Measurements from ENCODE around the gene CFAP77. TPM values are rescaled to one million over a fixed set of nuclear protein-coding genes. Genes with fewer than 3 reads are reported as not detected.

Gene CFAP77
- total RNA-seq, 1 experiment from 2014 or later, result not detected

DNA sequence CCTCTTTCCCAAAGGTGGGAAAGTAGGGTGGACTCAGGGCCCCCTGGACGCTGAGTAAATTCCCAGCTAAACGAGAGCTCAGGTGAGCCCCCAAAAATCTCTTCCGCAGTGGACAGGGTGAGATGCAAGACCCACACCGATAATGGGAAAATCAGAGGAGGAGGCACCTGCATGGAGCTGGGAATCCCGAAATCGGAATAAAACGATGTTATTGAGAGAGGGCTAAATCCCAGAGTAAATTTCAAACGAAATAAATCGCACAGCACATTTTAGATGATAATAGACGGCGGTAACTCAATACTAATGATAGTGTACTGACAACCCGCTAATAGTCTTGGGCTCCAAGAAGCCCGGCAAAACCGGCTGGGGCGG lies 169.4 kb downstream of the CFAP77 start:
- DNase-seq (ENCODE audit: low read depth), result no peak

DNA sequence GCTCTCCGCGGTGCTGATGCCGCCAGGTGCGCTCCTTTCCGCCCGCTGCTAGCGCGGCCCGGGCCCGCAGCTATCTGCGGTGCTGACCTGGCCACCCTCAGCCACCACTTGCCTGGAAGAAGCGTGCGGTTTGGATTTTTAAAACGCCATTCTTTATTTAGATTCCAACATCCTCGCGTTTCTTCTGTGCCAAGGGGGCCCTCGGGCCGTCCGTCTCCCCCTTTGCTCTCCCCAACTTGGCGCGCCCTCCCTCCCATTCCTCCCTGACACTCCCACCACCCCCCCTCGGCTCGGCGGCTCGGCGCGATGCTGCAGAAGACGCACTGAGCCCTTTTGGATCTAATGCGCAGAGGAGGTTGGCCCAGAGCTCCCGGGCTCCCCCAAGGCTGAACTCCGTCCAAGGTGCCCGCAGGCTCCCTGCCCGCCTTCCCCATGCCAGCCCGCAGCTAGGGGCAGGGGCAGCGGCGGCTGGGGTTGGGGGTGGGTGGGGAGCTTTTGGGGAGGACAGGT lies 172.3 kb downstream of the CFAP77 start, which contains the start of gene BARHL1:
TSS of gene BARHL1 (plus strand) at position 331 of the 510 bp plus-strand sequence. CDS start 192 bp downstream, outside the sequence.
- no peak for DNase-seq (ENCODE audit: low read depth)

DNA sequence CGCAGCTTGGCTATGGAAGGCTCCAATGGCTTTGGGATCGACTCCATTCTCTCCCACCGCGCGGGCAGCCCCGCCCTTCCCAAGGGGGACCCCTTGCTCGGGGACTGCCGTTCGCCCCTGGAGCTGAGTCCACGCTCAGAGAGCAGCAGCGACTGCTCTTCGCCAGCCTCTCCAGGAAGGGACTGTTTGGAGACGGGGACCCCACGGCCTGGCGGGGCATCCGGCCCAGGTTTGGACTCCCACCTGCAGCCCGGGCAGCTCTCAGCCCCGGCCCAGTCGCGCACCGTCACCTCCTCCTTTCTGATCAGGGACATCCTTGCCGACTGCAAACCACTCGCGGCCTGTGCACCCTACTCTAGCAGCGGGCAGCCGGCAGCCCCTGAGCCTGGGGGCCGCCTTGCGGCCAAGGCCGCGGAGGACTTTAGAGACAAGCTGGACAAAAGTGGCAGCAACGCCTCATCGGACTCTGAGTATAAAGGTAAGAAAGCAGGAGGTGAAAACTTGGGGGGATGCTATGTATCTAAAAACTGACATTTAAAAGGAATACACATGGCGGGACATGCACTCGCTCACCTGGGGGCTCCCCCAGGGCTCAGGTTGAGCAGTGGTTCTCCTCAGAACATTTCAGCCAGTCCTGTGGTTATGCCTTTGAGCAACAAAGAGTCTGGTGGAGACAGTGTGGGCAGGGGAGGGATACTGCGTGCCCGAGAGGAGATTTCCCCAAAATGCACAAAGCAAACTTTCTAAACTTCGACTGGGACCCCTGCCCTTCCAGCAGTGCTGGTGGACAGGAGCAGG lies 173.0 kb downstream of the CFAP77 start:
- DNase-seq (ENCODE audit: low read depth), result no peak

DNA sequence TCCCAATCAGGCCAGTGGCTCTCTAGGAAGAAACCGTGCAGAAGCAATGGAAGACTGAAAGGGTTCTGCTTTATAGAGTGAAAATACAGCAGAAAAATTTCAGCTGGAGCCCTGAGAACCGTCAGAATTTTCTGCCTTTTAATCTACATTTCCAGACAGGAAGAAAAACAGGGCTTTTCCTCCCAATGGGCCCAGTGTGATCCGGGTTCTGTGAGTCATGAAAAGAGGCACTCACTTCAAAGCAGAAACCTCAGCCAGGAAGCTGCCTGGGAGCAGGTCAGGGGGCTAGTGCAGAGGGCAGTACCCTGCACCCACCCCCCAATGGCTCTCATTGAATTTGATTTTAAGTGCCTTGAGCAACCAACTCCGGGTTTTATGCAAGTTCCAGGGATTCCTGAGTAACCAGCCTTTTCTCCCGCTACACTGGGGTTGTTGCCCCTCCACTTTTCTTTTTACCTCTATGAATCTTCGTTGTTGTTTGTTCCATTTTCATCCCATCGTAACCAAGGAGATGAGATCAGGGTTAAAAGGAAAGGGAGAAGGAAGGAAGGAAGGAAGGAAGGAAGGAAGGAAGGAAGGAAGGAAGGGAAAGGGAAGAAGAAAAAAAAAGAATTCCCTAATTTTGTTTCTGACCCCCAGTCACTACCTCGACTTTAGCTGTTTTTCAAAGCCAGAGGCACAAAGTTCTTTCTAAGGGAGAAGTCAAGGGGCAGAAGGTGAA lies 173.7 kb downstream of the CFAP77 start:
- DNase-seq (ENCODE audit: low read depth), result no peak

DNA sequence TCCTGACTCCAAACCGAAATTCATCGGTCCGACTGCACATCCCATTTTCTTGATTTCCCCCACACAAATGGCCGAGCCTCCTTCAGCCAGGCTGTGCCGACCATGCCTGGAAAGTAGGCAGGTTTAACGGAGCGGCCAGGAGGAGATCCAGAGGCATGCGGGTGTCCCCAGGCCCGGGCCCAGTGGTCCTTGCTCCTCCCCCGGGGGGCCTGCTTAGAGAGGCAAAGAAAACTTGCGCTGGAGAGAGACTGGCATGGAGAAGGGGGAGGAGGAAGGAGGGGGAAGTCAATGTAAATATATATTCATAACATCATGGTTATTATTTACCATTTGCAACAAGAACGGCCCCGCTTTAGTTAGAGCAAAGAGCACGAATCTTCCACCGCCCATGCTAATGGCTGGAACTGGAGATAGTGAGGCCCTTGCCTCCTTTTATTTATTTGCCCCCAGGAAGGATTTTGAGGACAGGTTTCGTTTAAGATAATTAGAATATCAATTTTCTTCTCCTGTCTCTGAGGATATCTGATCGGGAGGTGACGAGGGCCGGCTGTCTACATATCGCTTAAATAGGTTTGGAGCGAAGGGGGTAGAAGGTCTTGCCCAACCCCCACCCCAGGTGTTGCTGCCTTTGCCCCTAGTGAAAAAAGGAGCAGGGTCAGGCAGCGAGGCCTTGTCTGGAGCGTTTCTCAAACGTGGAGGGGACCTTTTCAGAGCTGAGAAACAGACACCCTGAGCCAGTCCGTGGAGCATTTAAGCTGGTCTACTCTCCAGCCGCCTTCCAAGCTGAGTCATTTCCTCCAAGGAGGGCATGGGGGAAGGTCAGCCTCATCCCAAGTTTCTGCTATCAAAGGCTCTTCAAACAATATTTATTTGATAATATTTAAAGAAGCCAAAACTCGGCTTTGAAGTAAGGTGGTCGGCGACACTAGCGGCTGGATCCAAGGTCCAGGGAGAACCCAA lies 174.9 kb downstream of the CFAP77 start:
- peak; percentile 27 for DNase-seq (ENCODE audit: low read depth)

DNA sequence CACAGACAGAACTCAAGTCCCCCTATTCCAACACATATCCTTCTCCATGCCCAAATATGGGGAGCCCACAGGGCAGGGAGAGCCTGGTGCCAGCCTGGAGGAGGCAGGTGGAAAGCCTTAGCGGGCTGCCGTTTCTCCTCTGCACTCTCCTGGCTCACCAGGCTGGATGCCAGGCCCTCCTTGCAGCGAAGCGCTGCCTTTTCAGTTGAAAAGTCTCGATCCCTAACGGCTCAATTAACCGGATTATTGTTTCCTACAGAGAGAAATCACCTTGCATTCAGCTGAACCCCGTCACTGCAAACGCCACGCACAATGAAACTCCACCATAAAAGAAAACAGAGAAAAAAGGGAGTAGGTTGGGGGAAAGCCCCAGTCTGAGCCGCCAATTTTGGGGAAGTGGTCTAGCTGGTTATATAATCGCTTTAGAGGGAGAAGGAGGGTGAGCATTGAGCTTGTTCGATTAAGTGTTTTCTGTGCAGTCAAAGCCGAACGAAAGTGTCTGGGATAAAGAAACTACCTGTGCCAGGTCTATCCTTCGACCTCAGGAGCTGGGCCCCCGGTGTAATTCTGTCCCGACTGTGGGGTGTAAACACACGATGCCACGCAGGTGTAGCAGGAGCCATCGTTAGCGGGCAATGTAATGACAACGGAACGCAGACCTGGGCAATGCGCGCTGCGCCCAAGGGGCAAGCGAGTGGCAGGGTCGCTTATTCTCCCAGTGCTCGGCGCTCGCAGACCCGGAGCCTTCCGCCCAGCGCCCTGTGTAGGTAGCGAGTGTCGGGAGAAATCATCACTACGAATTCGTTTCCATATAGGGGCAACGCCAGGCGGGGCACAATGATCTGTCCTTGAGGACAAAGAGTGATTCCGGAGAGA lies 176.2 kb downstream of the CFAP77 start:
- DNase-seq (ENCODE audit: low read depth), result no peak

DNA sequence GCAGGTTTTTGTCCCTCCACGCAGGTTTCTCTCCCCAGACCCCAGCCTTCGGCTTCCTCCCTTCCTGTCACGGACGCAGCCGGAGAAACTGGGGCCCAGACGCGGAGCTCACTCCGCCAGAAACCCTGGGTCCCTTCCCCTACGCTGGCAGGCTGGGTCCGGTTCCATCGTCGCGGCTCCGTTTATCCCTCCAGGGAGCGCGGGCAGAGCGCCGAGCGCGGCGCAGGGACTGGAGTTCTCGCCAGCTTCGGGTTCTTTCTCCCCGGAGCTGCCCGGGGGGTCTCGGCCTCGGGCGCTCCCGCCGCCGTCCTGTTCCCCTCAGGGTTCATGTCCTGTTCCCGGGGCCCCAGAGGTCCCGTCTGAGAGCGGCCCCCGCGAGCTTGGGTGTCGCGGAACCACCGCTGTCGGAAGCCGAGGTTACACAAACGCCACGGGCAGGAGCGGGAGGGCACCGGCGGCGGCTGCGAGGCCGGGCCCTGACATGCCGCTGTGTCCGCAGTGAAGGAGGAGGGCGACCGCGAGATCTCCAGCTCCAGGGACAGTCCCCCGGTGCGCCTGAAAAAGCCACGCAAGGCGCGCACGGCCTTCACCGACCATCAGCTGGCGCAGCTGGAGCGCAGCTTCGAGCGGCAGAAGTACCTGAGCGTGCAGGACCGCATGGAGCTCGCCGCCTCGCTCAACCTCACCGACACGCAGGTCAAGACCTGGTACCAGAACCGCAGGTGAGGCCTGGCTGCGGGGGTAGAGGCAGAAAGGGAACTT lies 177.0 kb downstream of the CFAP77 start:
- no peak for DNase-seq (ENCODE audit: low read depth)

DNA sequence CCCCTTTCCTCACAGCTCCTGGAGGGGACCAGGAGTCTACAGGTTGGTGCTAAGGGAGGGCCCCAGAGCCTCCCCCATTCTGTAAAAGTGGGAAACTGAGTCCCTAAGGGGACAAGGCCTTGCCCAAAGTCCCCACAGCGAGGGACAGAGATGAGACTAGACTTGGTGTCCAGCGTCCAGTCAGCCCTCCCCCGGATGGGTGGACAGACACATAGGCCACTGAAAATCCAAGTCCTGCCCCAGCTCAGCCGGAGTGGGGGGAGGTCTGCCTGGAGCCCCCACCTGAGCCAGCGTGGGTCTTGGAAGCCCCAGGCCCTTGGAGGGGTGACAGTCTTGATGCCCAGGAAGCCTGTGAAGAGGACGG lies 177.6 kb downstream of the CFAP77 start:
- DNase-seq (ENCODE audit: low read depth), result no peak

DNA sequence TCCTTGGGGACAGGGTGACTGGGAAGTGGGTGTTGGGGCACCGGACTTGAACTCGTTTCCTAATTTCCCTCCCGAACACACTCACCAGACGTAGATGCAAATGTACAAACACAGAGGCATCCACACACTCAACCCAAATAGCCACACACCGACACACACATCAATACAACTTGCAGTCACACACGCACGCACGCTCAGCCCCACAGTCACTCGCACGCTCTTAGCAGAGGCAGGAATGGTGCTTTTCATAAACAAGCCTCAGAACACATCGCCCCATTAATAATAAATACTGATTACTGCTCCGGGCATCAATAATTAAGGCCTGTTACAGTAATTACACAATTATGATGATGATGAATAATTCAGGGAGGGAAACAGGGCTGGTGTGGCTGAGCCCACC lies 178.1 kb downstream of the CFAP77 start:
- no peak for DNase-seq (ENCODE audit: low read depth)

DNA sequence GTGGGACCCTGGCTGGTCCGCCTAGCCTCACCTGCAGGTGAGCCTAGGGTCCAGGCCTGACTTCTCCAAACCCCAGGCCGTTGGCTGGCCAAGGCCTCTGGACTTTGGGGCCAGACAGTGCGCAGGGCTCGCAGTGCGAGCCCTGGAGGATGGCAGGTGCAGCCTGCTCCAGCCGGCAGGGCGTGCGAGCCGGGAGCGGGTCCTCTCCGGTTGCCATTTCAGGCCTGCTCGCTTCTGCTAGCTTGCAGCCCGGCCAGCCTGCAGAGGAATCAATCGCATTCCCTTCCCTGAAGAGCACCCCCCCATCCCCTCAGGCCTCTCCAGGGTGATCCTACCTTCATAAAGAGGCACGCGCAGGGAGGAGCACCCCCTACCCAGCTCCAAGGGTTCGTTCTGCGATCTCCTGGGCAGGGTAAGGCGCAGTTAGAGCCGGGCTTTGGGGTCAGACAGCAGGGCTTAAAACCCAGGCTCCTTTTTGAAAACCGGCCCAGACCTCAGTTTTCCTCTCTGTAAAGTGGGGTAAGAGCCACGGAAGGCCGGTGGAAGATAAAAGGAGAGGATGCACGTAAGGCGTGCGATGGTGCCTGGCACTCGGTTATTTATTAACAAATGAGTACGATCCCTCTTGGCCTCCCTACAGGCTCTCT lies 178.6 kb downstream of the CFAP77 start:
- no peak for DNase-seq (ENCODE audit: low read depth)

DNA sequence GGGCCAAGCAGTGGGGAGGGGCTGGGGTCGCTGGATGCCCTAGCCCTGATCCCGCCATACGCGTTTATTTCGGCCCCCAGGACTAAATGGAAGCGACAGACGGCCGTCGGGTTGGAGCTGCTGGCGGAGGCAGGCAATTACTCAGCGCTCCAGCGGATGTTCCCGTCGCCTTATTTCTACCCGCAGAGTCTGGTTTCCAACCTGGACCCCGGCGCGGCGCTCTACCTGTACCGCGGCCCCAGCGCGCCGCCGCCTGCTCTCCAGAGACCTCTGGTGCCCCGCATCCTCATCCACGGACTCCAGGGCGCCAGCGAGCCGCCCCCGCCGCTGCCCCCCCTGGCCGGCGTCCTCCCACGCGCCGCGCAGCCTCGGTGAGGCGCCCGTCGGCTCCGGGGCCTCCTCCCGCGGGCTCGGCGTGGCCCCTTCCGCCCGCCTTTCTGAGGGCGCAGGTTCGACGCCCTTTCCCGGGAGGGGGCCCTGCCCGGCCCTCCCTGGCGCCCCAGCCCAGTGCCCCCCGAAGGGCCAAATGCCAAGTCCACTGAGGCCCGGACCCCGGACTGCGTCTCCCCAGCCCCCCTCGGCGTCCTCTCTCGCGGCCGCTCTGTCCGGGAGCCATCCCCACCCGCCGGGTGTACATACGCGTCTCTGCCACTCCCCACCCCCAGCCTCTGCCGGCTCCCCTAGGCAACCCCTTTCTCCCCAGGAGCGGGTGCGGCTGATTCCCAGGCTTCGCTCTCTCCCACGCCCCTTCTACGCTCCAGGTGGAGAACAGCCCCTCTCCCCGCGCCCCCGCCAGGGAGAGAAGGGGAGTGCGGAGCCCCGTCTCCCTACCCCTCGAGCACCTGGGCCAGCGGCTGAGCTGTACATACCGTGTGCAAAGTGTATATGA lies 179.4 kb downstream of the CFAP77 start:
- no peak for DNase-seq (ENCODE audit: low read depth)

DNA sequence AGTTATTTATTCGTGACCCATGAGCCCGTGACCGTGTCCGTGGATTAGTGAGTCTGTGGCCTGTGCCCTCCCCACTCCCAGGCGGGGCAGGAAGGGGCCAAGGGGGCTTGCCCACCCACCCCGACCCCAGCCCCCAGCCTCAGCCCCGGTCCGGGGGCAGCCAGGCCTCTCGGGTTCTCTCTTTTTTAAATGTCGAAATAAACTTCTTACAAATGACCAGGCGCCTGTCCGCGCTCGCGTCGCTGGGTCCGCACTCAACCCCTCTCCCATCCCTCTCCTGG lies 180.0 kb downstream of the CFAP77 start:
- no peak for DNase-seq (ENCODE audit: low read depth)

DNA sequence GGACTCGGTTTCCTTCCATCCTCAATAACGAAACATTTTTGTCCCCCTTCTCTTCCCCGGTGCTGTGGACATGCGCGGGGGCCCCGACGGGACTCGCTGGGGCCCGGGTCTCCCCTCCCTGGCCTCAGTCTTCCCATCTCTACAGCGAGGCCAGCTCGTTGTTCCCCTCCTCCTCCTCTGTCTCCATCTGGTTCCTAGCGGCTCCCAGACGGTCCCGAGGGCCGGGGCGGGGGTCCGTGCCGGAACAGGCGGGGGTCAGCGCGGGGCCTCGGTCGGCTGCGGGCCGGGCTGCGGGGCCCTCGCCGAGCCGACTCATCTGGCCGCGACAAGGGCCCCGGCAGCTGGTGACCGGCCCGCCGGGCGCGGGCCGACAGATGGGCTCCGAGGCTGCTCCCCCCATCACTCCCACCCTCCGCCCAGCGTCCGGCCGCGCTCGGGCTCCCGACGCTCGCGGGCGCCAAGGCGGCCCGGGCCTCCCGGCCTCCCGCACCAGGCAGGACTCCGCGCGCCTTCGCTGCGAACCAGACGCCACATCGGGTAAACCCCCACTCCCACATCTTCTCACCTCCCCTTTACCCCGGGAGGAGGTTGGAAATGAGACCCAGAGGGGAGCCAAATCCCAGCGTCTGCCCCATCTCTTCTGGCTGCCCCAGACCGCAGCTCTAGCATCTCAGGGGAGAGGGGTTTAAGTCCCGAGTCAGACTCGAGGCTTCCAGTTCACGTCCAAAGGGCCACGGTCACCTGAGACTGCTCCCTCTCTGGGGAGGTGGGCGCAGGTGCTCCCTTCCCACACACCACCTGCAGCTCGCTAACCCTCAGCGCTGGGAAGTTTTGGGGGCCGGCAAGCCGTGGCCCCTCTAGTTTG lies 180.5 kb downstream of the CFAP77 start:
- DNase-seq (ENCODE audit: low read depth), result no peak

DNA sequence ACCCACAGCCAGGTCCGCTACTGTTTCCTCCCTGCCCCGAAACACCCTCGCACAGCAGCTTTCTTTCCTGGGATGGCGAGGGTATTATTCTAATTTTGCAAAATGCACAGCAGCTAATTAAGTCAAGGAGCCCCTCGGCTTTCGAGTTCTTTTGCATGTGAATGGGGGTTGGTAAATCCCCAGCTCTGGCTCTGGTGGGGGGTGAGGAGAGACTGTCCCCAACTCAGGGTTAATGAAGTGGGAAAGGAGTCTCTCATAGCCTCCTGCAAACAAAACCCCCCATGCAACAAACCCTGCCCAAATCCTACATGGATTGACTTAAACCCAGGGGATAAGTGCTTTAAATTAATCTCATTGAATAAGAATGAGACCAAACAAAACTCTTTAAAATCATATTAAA lies 181.2 kb downstream of the CFAP77 start:
- no peak for DNase-seq (ENCODE audit: low read depth)

DNA sequence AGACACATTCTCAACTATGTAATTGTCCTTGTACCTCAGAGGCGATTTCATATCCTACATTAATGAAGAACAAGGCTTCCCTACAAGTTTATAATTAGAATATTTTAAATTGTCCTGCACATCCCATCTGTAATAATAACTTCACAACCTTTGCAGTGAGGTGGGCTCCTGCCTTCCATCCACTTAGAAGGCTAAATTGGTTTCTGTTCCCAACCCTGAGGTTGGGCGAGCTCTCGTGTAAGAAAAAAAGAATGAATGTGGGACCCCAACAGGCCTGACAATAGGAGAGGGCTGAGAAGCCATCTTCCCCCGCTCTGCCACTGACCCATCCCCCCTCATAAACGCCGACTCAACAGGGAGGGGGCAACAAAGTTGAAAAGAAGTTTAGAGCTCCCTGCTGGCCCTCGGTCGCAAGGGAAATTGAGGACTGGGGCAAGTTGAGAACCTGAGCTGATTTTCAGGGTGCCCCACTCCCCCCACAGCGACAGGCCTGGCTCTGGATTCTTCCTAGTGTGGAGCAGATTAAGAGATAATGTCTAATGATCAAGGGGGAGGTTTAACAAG lies 181.8 kb downstream of the CFAP77 start:
- DNase-seq (ENCODE audit: low read depth), result no peak

DNA sequence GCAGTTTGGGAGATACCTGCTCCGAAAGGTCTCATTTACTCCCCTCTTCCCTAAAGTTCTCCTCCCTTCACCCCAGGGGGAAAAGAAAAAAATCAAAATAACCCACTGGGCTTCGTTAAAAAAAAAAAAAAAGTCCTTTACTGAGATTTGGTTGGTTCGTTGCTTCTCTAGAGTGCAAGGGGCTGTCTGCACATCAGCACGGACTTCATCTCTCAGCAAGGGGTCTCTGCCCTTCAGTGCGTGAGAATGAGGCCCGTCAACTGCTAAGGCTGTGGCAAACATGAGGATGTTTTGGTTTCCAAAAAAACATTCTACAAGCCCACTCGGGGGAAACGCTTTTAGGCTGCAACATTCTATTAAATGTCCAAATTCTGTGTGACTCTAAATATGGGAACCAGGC lies 182.4 kb downstream of the CFAP77 start:
- DNase-seq (ENCODE audit: low read depth), result no peak

DNA sequence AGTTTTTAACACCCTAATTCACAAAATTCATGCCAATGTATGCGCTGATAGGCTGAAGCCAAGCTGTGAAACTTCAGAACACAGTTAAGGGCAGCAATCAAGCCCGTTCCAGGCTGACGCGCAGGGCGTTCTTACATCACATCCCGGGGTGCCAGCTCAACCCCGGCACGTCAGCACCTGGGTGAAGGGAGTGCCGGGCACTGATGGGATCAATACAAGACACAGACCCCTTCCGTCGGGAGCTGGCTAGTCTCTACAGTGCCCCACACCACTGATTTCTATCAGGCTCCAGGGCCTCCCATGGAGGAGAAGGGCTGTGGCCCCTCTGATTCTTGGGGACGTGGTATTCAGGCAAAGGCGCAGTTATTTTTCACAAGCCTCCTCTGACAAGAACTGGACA lies 184.4 kb downstream of the CFAP77 start:
- DNase-seq (ENCODE audit: low read depth), result no peak

DNA sequence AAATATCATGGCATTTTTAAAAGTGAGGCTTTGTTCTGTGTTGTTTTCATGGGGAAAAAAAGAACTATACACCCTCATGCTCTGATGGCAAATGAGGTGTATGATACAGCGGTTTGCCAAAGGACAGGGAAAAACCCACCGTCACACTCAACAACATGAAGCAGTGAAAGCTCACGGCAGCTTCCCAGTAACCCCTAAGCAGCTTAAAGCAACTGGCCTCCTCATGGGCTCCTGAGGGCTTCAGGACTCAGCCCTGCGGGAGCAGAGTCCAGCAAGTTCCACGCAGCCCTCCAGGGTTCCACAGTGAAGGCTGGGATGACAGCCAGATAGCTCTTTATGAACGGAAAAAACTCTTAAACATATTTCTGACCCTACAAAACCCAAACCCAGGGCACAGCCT lies 185.3 kb downstream of the CFAP77 start:
- DNase-seq (ENCODE audit: low read depth), result no peak
